SJSA1 (cell line): ENCODE data around the gene SNURF. TPM values are rescaled to one million over a fixed set of nuclear protein-coding genes. Genes with fewer than 3 reads are reported as not detected.
A peak's percentile ranks its signal among the peaks of the same experiment; 100 is the strongest.
"Not testable (repeated sequence)": the region's sequence is repeated elsewhere in the genome, so short reads cannot be mapped to it uniquely, and the experiment has no call there.

Source experiments
- DNase-seq, 2 experiments: peaks; one replicate each; pipeline ENCODE4 v3.0.0-alpha.2; 2015 to 2020; ENCODE audit warnings: low spot score in 2 of 2, low read depth in 1 of 2
- H3K27ac ChIP-seq: fragments of 250-450 bp; sonication (Bioruptor Pico); 2 replicates; pipeline ENCODE4 v1.5.1; 2020; ENCODE audit warnings: mild to moderate bottlenecking, moderate library complexity
- H3K27me3 ChIP-seq: fragments of 250-450 bp; sonication (Bioruptor Pico); replicated peaks from 2 replicates; pipeline ENCODE4 v1.5.1; 2020; ENCODE audit warnings: mild to moderate bottlenecking, moderate library complexity
- H3K36me3 ChIP-seq: fragments of 250-450 bp; sonication (Bioruptor Pico); 2 replicates; pipeline ENCODE4 v1.5.1; 2020; ENCODE audit warnings: mild to moderate bottlenecking
- H3K4me1 ChIP-seq: fragments of 250-450 bp; sonication (Bioruptor Pico); replicated peaks from 2 replicates; pipeline ENCODE4 v1.6.1; 2021; ENCODE audit warnings: mild to moderate bottlenecking
- H3K4me3 ChIP-seq: fragments of 250-450 bp; sonication (Bioruptor Pico); 2 replicates; pipeline ENCODE4 v1.5.1; 2020; ENCODE audit warnings: mild to moderate bottlenecking
- H3K9me3 ChIP-seq: fragments of 250-450 bp; sonication (Bioruptor Pico); replicated peaks from 2 replicates; pipeline ENCODE4 v1.5.1; 2020; ENCODE audit warnings: mild to moderate bottlenecking
- total RNA-seq: library from RNA; depleted of rRNA; stranded (reverse); fragments of >200 nt; shearing (Covaris generic); gene quantifications from 2 replicates; pipeline ENCODE4 v1.2.3, GENCODE V29; 2014; rRNA removed

Gene SNURF, protein sequence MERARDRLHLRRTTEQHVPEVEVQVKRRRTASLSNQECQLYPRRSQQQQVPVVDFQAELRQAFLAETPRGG
- total RNA-seq: 1.4 and 3.6 TPM in 2 replicates

DNA sequence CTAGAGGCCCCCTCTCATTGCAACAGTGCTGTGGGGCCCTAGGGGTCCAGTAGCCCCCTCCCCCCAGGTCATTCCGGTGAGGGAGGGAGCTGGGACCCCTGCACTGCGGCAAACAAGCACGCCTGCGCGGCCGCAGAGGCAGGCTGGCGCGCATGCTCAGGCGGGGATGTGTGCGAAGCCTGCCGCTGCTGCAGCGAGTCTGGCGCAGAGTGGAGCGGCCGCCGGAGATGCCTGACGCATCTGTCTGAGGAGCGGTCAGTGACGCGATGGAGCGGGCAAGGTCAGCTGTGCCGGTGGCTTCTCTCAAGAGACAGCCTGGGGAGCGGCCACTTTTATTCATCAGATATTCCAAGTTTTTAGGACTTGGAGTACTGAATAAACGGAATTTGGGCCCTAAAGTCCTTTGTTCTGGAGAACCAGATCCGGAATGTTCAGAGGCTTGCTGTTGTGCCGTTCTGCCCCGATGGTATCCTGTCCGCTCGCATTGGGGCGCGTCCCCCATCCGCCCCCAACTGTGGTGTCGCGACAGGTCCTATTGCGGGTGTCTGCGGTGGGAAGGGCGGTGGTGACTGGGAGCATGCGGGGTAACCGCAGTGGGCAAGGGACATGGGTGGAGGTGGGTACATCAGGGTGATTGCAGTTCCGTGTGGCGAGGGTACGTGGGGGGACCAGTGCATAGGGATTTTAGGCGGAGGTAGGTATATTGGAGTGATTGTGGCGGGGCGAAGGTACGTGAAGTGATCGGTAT is at the start of gene SNURF, which contains the start of gene SNRPN:
TSS of gene SNURF (plus strand) at position 205 of the 748 bp plus-strand sequence. CDS start at position 267, 62 bp downstream.
TSS of gene SNRPN (plus strand) at position 205 of the 748 bp plus-strand sequence. CDS start 19,467 bp downstream, outside the sequence.
- Histone ChIP-seq H3K27ac (no peak within 1 kb of the TSS), H3K4me1 (0 out of 2 replicates have a peak, but pooled peaks cover 5% of the 10 kb centered on the region), H3K9me3 (no peaks in the 10 kb centered on the region; the same call in 1 of the 2 replicates), H3K27me3 (no peaks in the 10 kb centered on the region), H3K4me3 (peak within 1 kb of the TSS; percentile 55), H3K36me3 (no peaks in the 10 kb centered on the region; the same call in 1 of the 2 replicates)
- peak; percentile 42 to 72 for DNase-seq

DNA sequence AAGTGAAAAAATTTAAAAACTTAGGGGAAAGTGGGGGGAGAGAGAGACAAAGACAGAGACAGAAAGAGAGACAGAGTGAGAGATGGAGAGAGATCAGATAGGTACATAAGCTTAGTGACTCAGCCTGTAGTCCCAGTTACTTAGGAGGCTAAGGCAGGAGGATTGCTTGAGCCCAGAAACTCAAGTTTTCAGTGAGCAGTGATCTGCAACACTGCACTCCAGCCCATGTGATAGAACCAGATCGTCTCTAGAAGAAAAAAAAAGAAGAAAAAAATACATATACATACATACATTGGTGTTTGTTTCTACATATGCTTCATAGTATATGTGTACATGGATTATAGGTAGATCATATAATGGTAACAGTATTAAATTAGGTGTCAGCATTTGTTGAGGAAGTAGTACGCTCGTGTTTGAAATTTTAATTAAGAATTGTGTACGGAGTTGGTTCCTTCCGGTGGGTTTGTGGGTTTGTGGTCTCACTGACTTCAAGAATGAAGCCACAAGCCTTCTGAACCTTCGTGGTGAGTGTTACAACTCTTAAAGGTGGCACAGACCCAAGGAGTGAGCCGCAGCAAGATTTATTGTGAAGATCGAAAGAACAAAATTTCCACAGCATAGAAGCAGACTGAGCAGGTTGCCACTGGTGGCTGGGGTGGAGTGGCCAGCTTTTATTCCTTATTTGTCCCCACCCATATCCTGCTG is 38.3 kb upstream of the SNURF start:
- Histone ChIP-seq H3K9me3 (no peaks in the 10 kb centered on the region), H3K4me3 (no peak overlapping the region), H3K4me1 (no peaks in the 10 kb centered on the region), H3K27ac (no peak overlapping the region), H3K36me3 (no peaks in the 10 kb centered on the region), H3K27me3 (no peaks in the 10 kb centered on the region)
- no peak for DNase-seq

DNA sequence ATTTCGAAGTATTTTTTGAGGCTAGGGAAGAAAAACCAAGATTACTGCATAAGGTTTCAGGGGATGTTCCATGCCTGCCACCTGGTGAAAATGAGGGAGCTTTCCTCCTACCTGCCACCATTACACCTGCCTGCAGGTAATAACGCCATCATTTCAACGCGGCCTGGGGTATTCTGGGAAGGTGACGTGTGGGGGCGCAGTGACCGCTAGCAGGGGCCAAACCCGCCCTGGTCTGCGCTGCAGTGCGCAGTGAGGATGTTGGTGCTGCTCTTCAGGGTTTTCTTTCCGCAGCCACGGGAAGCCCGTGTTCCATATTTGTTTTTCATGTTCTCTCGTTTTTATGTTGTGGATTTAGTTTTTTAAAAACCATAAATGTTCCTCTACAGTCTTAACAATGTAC is 37.4 kb upstream of the SNURF start:
- Histone ChIP-seq H3K27ac (no peak overlapping the region), H3K4me1 (no peaks in the 10 kb centered on the region), H3K36me3 (no peaks in the 10 kb centered on the region), H3K27me3 (no peaks in the 10 kb centered on the region), H3K9me3 (no peaks in the 10 kb centered on the region), H3K4me3 (no peak overlapping the region)
- no peak for DNase-seq

DNA sequence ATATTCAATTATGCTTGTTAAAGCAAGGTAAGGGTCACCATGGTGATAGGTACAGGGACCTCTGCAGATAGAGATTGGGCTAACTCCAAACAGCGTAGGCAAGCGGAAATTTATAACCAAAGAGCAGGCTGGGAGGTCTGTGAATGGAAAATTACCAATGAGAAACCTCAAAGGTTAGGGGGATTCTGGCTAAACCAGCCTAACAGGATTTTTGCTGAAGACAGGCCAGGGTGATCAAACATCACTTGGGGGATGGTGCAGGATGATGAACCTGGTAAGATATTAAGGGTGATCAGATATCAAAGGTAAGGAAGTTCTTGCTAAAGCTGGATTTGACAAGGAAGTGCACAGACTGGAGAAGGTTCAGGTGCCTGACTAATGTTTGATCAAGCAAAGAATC is 35.3 kb upstream of the SNURF start:
- no peak for DNase-seq
- H3K4me1 ChIP-seq: no peaks in the 10 kb centered on the region
- no peak overlapping the region for H3K27ac ChIP-seq
- no peak overlapping the region for H3K4me3 ChIP-seq
- no peaks in the 10 kb centered on the region for H3K9me3 ChIP-seq
- H3K27me3 ChIP-seq: no peaks in the 10 kb centered on the region
- H3K36me3 ChIP-seq: no peaks in the 10 kb centered on the region

DNA sequence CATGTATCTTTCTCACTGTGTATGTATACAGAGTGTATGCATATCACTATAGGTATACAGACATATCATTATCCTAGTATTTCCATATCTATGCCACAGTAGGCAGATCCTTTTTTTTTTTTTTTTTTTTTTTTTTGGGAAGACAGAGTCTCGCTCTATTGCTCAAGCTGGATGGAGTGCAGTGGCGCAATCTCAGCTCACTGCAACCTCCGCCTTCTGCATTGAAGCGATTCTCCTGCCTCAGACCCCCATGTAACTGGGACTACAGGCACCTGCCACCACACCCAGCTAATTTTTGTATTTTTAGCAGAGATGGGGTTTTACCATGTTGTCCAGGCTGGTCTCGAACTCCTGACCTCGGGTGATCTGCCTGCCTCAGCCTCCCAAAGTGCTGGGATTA is 32.0 kb upstream of the SNURF start:
- not testable (repeated sequence) for H3K9me3 ChIP-seq, H3K36me3 ChIP-seq, H3K27me3 ChIP-seq, DNase-seq, H3K4me3 ChIP-seq, H3K27ac ChIP-seq, H3K4me1 ChIP-seq

DNA sequence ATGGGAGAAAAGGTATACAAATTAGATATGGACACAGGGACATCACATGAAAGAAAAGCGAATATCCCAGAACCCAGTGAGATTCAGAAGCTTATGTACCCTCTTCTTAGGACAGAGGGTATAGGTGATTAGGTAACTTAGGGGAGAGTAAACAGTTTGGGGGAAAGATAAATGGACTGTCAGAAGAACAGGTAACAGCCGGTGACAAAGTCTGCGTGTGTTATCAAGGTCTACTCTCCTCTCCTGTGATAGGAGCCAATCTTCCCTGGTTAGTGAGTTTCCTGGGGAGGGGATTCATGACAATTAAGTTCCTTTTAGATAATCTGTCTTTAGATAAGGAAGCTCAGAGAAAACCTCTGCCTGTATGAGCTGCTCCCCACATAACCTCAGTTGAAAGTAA is 30.6 kb upstream of the SNURF start:
- DNase-seq: no peak
- Histone ChIP-seq H3K4me3 (no peak overlapping the region), H3K27me3 (no peaks in the 10 kb centered on the region), H3K27ac (no peak overlapping the region), H3K4me1 (no peaks in the 10 kb centered on the region), H3K36me3 (no peaks in the 10 kb centered on the region), H3K9me3 (no peaks in the 10 kb centered on the region)

DNA sequence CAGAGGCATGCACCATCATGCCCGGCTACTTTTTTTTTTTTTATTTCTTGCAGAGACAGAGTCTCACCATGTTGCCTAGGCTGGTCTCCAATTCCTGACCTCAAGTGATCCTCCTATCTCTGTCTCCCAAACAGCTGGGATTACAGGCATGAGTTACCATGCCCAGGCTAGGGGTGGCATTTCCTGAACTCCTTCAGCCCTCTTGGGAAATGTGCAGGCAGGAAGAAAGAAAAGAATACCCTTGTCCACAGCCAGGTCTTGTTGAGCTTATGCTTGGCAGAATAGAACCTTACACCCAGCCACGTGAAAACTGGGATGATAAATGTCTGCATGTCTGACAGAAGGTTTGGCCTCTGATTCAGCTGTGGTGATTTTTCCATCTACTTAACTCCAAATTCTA is 30.2 kb upstream of the SNURF start:
- Histone ChIP-seq H3K4me1 (no peaks in the 10 kb centered on the region), H3K27me3 (no peaks in the 10 kb centered on the region), H3K4me3 (no peak overlapping the region), H3K27ac (no peak overlapping the region), H3K9me3 (0 out of 2 replicates have a peak, but pooled peaks cover 2% of the 10 kb centered on the region), H3K36me3 (no peaks in the 10 kb centered on the region)
- no peak for DNase-seq

DNA sequence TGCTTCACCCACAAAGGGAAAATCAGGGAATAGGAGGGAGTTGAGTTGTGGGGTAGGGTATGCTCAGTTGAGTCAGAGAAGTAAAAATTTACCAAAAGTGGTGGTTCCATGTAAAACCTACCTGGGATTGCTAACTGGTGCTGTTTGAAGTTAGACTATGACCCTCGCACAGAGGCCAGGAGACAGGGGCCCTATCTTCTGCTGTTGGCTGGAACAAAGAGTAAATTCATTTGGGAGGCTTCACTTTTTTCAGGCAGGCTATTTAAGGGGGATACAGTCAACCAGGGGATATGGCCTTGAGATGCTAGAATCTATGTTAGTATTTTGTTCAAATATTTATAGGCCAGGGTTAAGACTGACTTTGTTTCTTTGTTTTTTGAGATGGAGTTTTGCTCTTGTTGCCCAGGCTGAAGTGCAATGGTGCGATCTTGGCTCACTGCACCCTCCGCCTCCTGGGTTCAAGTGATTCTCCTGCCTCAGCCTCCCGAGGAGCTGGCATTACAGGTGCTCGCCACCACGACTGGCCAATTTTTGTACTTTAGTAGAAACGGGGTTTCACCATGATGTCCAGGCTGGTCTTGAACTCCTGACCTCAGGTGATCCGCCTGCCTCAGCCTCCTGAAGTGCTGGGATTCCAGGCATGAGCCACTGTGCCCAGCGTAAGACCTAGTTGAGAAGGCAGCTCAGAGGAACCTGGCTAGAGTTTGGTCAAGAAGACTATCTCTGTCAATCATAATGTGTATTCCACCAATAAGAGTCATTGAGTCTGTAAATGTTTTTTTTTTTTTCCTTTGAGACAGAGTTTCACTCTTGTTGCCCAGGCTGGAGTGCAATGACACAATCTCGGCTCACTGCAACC is 22.7 kb upstream of the SNURF start:
- not testable (repeated sequence) for H3K4me3 ChIP-seq, H3K4me1 ChIP-seq, H3K27me3 ChIP-seq, H3K27ac ChIP-seq, H3K36me3 ChIP-seq, DNase-seq, H3K9me3 ChIP-seq

DNA sequence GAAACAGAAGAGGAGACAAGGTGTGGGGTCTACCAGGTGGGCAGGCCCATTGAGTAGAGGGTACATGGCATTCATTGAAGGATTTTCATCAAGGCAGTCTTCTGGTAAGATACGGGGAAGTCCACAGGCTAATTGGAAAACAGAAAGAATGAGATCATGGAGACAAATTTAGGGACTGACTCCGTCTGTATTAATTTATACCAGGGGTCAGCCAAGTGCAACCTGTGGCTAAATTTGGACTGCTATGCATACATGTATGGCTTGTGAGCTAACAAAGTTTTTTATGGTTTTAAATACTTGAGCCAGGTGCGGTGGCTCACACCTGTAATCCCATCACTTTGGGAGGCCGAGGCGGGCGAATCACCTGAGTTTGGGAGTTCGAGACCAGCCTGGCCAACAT is 21.1 kb upstream of the SNURF start:
- no peak overlapping the region for H3K27ac ChIP-seq
- no peak for DNase-seq
- 0 out of 2 replicates have a peak, but pooled peaks cover 2% of the 10 kb centered on the region for H3K9me3 ChIP-seq
- no peaks in the 10 kb centered on the region for H3K4me1 ChIP-seq
- H3K36me3 ChIP-seq: no peaks in the 10 kb centered on the region
- no peak overlapping the region for H3K4me3 ChIP-seq
- H3K27me3 ChIP-seq: no peaks in the 10 kb centered on the region

DNA sequence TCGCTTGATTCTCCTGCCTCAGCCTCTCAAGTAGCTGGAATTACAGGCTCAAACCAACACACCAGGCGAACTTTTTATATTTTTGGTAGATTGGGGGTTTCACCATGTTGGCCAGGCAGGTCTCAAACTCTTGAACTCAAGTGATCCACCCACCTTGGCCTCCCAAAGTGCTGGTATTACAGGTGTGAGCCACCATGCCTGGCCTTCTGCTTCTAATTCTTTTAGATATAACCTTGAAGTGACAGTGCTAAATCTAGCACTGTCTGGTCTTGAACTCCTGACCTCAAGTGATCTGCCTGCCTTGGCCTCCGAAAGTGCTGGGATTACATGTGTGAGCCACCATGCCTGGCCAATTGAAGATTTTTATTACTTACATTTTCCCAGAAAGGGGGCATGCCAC is 16.6 kb upstream of the SNURF start:
- not testable (repeated sequence) for H3K27ac ChIP-seq, H3K4me3 ChIP-seq, DNase-seq, H3K9me3 ChIP-seq, H3K27me3 ChIP-seq, H3K36me3 ChIP-seq, H3K4me1 ChIP-seq

DNA sequence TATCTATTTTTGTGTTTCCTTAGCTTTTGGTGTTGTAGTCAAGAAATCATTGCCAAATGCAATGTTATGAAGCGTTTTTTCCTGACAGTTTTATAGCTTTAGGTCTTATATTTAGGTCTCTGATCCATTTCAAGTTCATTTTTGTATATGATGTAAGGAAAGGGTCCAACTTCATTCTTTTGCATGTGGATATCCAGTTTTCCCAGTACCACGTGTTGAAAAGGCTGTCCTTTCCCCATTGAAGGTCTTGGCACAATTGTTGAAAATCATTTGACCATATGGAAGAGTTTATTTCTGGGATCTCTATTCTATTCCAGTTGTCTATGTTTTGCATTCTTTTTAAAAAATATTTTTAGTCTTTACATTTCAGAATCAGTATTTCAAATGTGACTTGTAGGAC is 14.6 kb upstream of the SNURF start:
- Histone ChIP-seq H3K4me3 (no peak overlapping the region), H3K4me1 (no peaks in the 10 kb centered on the region), H3K36me3 (no peaks in the 10 kb centered on the region), H3K27ac (no peak overlapping the region), H3K27me3 (no peaks in the 10 kb centered on the region), H3K9me3 (no peaks in the 10 kb centered on the region; the same call in 1 of the 2 replicates)
- DNase-seq: no peak

DNA sequence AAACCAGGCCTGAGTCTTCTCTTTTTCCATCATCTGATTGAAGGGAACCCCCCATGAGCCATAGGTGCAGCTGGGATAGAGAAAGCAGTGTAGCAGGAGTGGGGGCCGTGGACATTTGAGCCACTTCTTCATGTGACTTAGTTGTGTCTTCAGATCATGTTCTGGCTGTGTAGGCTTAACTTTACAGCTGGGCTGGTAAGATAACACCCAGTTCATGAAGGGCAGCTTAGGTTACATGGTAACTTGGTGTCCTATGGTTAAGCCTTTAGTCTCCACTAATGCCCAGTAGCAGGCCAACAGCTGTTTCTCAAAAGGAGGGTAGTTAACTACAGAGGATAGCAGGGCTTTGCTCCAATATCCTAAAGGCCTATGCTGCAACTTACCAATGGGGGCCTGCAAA is 11.4 kb upstream of the SNURF start:
- no peaks in the 10 kb centered on the region; the same call in 1 of the 2 replicates for H3K27me3 ChIP-seq
- no peaks in the 10 kb centered on the region; the same call in 1 of the 2 replicates for H3K9me3 ChIP-seq
- H3K36me3 ChIP-seq: no peaks in the 10 kb centered on the region
- no peak for DNase-seq
- H3K4me3 ChIP-seq: no peak overlapping the region
- H3K4me1 ChIP-seq: no peaks in the 10 kb centered on the region
- no peak overlapping the region for H3K27ac ChIP-seq

DNA sequence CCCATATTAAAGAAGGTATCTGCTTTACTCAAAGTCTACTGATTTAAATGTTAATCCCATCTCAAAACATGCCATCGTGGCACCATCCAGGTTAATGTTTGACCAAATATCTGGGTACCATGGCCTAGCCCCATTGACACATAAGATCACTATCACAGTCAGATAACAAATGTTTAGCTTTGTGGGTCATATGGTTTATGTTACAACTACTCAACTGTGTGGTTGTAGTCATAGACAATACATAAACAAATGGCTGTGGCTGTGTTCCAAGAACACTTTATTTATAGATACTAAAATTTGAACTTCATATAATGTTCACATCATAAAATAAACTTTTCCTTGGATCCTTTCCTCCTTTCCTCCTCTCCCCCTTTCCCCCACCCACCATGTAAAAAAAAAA is 9.8 kb upstream of the SNURF start:
- no peaks in the 10 kb centered on the region for H3K36me3 ChIP-seq
- H3K27me3 ChIP-seq: no peaks in the 10 kb centered on the region; the same call in 1 of the 2 replicates
- no peak overlapping the region for H3K4me3 ChIP-seq
- H3K9me3 ChIP-seq: no peaks in the 10 kb centered on the region; the same call in 1 of the 2 replicates
- H3K27ac ChIP-seq: no peak overlapping the region
- no peak for DNase-seq
- no peaks in the 10 kb centered on the region for H3K4me1 ChIP-seq
